Mesodermal cell (in vitro differentiated cells): ENCODE measurements around the gene TBCD.

ENCODE experiments used
- H3K27ac ChIP-seq: 2 replicates; pipeline ENCODE4 v1.7.0; 2013; ENCODE audit warnings: mild to moderate bottlenecking, low read depth, low read length, moderate library complexity; ENCODE audit not compliant: severe bottlenecking
- H3K36me3 ChIP-seq: 2 replicates; pipeline ENCODE4 v1.7.1; 2013; ENCODE audit warnings: mild to moderate bottlenecking, low read length, moderate library complexity; ENCODE audit not compliant: control insufficient read depth, insufficient read depth
- H3K4me1 ChIP-seq: one replicate; pipeline ENCODE4 v1.7.1; 2013; ENCODE audit warnings: mild to moderate bottlenecking, low read length; ENCODE audit not compliant: insufficient read depth, control insufficient read depth, poor library complexity, severe bottlenecking
- H3K4me3 ChIP-seq: 2 replicates; pipeline ENCODE4 v1.7.0; 2013; ENCODE audit warnings: low read length, control low read depth, mild to moderate bottlenecking; ENCODE audit not compliant: insufficient read depth, poor library complexity, severe bottlenecking; ENCODE audit errors: extremely low read depth
- H3K9me3 ChIP-seq: 2 replicates; pipeline ENCODE4 v1.7.1; 2013; ENCODE audit warnings: mild to moderate bottlenecking, low read length, moderate library complexity; ENCODE audit not compliant: control insufficient read depth
- WGBS, 2 experiments: methylation state at CpG; one replicate each; pipeline ENCODE4 v1.1.5; 2013; ENCODE audit warnings: missing lambda C conversion rate in 2 of 2; ENCODE audit not compliant: insufficient coverage in 2 of 2; 5-methylcytosine and 5-hydroxymethylcytosine counted together

Gene TBCD

GRCh38 chr17:82905130-82905529, 153.3 kb downstream of the TBCD start:
- peaks cover 36% of the 10 kb centered on the region for H3K36me3 ChIP-seq
- WGBS, 2 experiments = 96 to 97% methylated on average over 10 of the region's 20 CpGs
- H3K4me3 ChIP-seq = no peak overlapping the region
- no peaks in the 10 kb centered on the region for H3K9me3 ChIP-seq
- no peak overlapping the region for H3K27ac ChIP-seq
- H3K4me1 ChIP-seq = no peaks in the 10 kb centered on the region

GRCh38 chr17:82907797-82908542, 156.1 kb downstream of the TBCD start:
- Histone ChIP-seq H3K4me1 (no peaks in the 10 kb centered on the region), H3K36me3 (peaks cover 33% of the 10 kb centered on the region)

DNA sequence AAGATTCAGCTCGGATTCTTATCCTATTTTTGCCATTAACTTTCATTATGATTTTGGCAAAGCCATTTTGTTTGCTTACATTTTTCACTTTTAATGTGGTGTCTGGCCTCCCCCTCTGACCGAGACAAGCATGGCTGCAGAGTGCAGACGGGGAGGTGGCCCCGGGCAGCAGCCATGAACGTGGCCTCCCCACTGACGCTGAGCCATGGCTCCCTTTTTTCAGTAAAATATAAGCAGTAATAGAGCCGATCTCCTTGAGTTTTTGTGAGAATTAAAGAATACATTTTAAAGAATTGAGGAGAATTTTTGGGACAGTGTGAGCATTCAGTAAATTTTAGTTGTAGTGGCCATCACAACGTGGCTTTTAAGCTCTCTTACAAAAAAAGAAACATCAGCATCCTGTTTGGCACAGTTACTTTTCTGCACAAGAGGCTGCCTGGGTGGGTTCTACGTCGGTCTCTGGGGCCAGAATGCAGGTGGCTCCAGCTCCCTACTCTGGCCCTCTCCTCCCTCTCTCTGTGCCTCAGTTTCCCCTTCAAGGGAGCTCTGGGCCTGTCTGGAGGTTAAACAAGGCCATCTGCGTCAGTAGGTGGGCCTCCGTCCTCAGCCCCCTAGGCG, 156.8 kb downstream of the TBCD start:
- WGBS, 2 experiments = 92 to 95% methylated on average over 6 to 8 of the region's 13 CpGs
- no peaks in the 10 kb centered on the region for H3K4me1 ChIP-seq

More at GRCh38 chr17:82907797-82908542, 156.1 kb downstream of the TBCD start:
- no peaks in the 10 kb centered on the region for H3K9me3 ChIP-seq
- no peak overlapping the region for H3K27ac ChIP-seq
- 93 to 95% methylated on average over 16 to 19 of the region's 19 CpGs for WGBS, 2 experiments
- H3K4me3 ChIP-seq = no peak overlapping the region

DNA sequence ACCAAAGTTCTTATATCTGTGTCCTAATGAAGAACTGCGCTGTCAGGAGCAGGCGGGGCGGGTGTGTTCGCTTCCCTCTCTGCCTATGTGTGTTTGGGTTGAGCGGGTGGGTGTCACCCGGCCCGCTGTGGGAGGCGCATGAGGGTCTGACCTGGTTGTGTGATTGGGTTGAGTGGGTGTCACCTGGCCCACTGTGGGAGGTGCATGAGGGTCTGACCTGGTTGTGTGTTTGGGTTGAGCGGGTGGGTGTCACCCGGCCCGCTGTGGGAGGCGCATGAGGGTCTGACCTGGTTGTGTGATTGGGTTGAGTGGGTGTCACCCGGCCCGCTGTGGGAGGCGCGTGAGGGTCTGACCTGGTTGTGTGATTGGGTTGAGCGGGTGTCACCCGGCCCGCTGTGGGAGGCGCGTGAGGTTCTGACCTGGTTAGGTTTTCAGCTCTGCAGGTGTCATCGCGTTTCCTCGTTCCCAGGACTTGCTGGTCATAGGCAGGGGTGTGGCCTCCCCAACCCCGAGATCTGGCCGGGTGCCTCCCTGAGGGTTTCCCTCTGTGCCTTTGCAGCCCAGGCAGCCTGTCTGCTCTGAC, 157.5 kb downstream of the TBCD start:
- no peak overlapping the region for H3K4me3 ChIP-seq
- 91 to 92% methylated on average over 19 to 20 of the region's 26 CpGs for WGBS, 2 experiments
- H3K27ac ChIP-seq = no peak overlapping the region
- no peaks in the 10 kb centered on the region for H3K9me3 ChIP-seq
- no peaks in the 10 kb centered on the region for H3K4me1 ChIP-seq
- H3K36me3 ChIP-seq = peaks cover 33% of the 10 kb centered on the region

More for the DNA sequence above, 156.8 kb downstream of the TBCD start:
- no peak overlapping the region for H3K4me3 ChIP-seq
- peaks cover 36% of the 10 kb centered on the region for H3K36me3 ChIP-seq
- H3K27ac ChIP-seq = no peak overlapping the region
- H3K9me3 ChIP-seq = no peaks in the 10 kb centered on the region

DNA sequence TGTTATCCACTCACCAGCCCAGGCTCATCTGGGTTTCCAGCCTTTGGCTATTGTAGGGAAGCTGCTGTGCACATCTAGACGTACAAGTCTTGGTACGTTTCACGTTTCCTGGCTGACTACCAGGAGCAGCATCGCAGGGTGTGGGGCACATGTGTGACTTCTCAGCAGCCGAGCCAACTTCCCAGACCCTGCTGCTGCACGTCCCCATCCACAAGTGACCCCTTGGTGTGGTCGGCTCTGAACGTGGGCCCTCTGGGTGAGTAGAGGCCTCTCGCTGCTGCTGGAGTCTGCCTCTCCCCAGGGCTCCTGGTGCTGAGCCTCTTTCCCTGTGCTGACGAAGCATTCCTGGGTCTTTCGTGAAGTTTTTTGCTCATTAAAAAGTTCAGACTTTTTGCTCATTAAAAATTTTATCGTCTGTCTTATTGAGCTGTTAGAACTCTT, 158.2 kb downstream of the TBCD start:
- Histone ChIP-seq H3K36me3 (peaks cover 32% of the 10 kb centered on the region), H3K4me1 (no peaks in the 10 kb centered on the region), H3K9me3 (no peaks in the 10 kb centered on the region), H3K27ac (no peak overlapping the region), H3K4me3 (no peak overlapping the region)
- 92 to 93% methylated on average over 12 of the region's 12 CpGs for WGBS, 2 experiments

DNA sequence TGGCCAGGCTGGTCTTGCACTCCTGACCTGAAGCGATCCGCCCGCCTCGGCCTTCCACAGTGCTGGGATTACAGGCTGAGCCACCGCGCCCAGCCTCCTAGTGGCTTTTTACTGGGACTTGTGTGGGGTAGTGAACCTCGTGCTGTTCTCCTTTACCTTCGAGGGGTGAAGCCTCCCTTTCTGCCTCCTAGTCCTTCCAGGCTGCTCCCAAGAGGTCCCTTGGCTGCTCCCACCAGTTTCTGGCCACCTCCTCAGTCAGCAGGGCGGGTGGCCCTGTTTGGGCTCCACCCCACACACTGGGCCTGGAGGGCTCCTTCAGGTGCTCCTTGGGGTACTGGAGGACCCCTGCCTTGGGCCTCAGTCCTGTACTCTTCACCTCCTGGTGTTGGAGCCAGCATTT, 158.9 kb downstream of the TBCD start:
- Histone ChIP-seq H3K4me3 (no peak overlapping the region), H3K36me3 (peaks cover 35% of the 10 kb centered on the region), H3K4me1 (no peaks in the 10 kb centered on the region), H3K9me3 (no peaks in the 10 kb centered on the region), H3K27ac (no peak overlapping the region)
- WGBS, 2 experiments = 78 to 83% methylated on average over 6 to 7 of the region's 9 CpGs

- H3K36me3 ChIP-seq = peaks cover 30% of the 10 kb centered on the region
- H3K9me3 ChIP-seq = no peaks in the 10 kb centered on the region
- no peaks in the 10 kb centered on the region for H3K4me1 ChIP-seq
- no peak overlapping the region for H3K27ac ChIP-seq
- H3K4me3 ChIP-seq = no peak overlapping the region
- WGBS, 2 experiments = 94 to 97% methylated on average over 11 to 14 of the region's 14 CpGs
These were observed 160.0 kb downstream of the TBCD start for GRCh38 chr17:82911822-82912221.

GRCh38 chr17:82912484-82913089, 160.7 kb downstream of the TBCD start:
- H3K27ac ChIP-seq = no peak overlapping the region
- H3K9me3 ChIP-seq = no peaks in the 10 kb centered on the region
- WGBS, 2 experiments = 96 to 99% methylated on average over 18 to 19 of the region's 20 CpGs
- H3K4me1 ChIP-seq = no peaks in the 10 kb centered on the region
- H3K4me3 ChIP-seq = no peak overlapping the region
- peaks cover 23% of the 10 kb centered on the region for H3K36me3 ChIP-seq

- 94 to 96% methylated on average over 42 of the region's 44 CpGs for WGBS, 2 experiments
- Histone ChIP-seq H3K9me3 (no peaks in the 10 kb centered on the region), H3K4me3 (no peak overlapping the region), H3K36me3 (peaks cover 21% of the 10 kb centered on the region), H3K27ac (no peak overlapping the region), H3K4me1 (no peaks in the 10 kb centered on the region)
These were observed 161.6 kb downstream of the TBCD start for GRCh38 chr17:82913304-82914043.

- no peak overlapping the region for H3K27ac ChIP-seq
- peaks cover 21% of the 10 kb centered on the region for H3K36me3 ChIP-seq
- no peaks in the 10 kb centered on the region for H3K9me3 ChIP-seq
- 94 to 97% methylated on average over 19 of the region's 19 CpGs for WGBS, 2 experiments
- no peaks in the 10 kb centered on the region for H3K4me1 ChIP-seq
- H3K4me3 ChIP-seq = no peak overlapping the region
These were observed 162.5 kb downstream of the TBCD start for GRCh38 chr17:82914375-82914774.
